Mesodermal cell (in vitro differentiated cells): ENCODE data around the gene IKZF5. TPM values are rescaled to one million over a fixed set of nuclear protein-coding genes. Genes with fewer than 3 reads are reported as not detected.
A peak's percentile ranks its signal among the peaks of the same experiment; 100 is the strongest.

Experiments used
- H3K27ac ChIP-seq: 2 replicates; pipeline ENCODE4 v1.7.0; 2013; ENCODE audit warnings: mild to moderate bottlenecking, low read depth, low read length, moderate library complexity; ENCODE audit not compliant: severe bottlenecking
- H3K36me3 ChIP-seq: 2 replicates; pipeline ENCODE4 v1.7.1; 2013; ENCODE audit warnings: mild to moderate bottlenecking, low read length, moderate library complexity; ENCODE audit not compliant: control insufficient read depth, insufficient read depth
- H3K4me1 ChIP-seq: one replicate; pipeline ENCODE4 v1.7.1; 2013; ENCODE audit warnings: mild to moderate bottlenecking, low read length; ENCODE audit not compliant: insufficient read depth, control insufficient read depth, poor library complexity, severe bottlenecking
- H3K4me3 ChIP-seq: 2 replicates; pipeline ENCODE4 v1.7.0; 2013; ENCODE audit warnings: low read length, control low read depth, mild to moderate bottlenecking; ENCODE audit not compliant: insufficient read depth, poor library complexity, severe bottlenecking; ENCODE audit errors: extremely low read depth
- H3K9me3 ChIP-seq: 2 replicates; pipeline ENCODE4 v1.7.1; 2013; ENCODE audit warnings: mild to moderate bottlenecking, low read length, moderate library complexity; ENCODE audit not compliant: control insufficient read depth
- WGBS, 2 experiments: methylation state at CpG; one replicate each; pipeline ENCODE4 v1.1.5; 2013; ENCODE audit warnings: missing lambda C conversion rate in 2 of 2; ENCODE audit not compliant: insufficient coverage in 2 of 2; 5-methylcytosine and 5-hydroxymethylcytosine counted together
- polyA plus RNA-seq, 2 experiments: library from polyadenylated mRNA; stranded (reverse); fragments of 50-300 nt; gene quantifications; one replicate each; pipeline ENCODE4 v1.2.3, GENCODE V29; 2013

The IKZF5 gene, protein sequence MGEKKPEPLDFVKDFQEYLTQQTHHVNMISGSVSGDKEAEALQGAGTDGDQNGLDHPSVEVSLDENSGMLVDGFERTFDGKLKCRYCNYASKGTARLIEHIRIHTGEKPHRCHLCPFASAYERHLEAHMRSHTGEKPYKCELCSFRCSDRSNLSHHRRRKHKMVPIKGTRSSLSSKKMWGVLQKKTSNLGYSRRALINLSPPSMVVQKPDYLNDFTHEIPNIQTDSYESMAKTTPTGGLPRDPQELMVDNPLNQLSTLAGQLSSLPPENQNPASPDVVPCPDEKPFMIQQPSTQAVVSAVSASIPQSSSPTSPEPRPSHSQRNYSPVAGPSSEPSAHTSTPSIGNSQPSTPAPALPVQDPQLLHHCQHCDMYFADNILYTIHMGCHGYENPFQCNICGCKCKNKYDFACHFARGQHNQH
- 7.1 TPM for polyA plus RNA-seq (2013, experiment 1 of 2)
- 9.1 TPM for polyA plus RNA-seq (2013, experiment 2 of 2)

DNA sequence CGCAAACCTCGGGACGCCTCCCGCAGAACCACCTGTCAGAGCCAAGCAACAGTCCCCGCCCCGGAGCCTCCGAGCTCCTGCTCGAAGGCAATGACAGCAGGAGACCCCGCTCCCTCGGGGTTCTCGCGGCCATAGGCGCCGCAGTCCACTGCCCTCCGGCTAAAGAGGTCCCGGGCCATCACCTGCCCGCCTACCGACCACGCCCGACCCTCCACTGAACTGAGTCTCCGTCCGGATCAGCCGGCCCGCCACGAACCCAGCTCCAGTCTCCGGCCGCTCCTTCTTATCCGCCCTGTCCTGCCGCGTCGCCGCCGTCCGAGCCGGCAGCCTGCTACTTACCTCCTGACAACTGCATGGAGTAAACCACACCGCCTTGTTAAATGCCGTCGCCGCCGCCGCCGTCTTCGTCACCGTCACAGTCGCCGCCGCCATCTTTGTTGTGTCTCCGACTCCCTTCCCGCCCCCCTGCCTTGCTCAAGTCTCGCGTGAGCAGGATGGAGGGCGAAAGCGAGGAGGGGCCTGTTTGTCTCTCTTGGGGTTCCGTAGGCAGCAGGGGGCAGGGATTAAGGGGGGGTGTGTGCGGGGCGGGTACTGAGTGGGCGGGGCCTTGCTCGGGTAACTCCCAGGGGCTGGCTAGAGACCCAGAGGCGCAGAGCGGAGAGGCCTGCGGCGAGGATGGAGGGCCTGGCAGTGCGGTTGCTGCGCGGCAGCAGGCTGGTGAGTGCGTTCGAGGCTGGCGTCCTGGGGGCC, at the start of gene IKZF5, which contains the start of gene ACADSB:
IKZF5 (minus strand) TSS at position 441 of the 750 bp plus-strand sequence. CDS start 10,170 bp downstream, outside the sequence.
ACADSB (plus strand) TSS at position 652 of the 750 bp plus-strand sequence; CDS start at position 676, 24 bp downstream.
- WGBS, 2 experiments = 0% methylated on average over 51 to 53 of the region's 68 CpGs
- H3K4me1 ChIP-seq = peaks cover 8% of the 10 kb centered on the region
- peaks cover 3% of the 10 kb centered on the region for H3K36me3 ChIP-seq
- no peaks in the 10 kb centered on the region for H3K9me3 ChIP-seq
- H3K27ac ChIP-seq = peak within 1 kb of the TSS; percentile 83
- peak within 1 kb of the TSS; percentile 98 for H3K4me3 ChIP-seq

DNA sequence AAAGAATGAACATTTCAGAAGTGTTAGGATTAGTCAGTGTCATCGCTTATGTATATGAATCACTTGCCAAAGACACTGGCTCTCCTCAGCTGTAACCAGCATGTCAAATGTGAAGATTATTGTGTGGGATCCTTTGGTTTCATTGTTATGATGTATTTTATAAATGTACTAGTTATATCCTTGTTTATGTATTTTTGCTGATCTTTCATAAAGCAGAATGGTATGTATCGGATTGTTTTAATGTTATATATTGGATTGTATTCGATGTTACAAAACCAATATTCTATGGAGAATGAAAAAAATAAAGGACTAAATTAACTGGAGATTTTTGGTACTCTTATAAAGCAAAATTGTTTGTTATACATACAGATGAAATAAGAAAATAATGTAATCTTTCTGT, 49.4 kb upstream of the IKZF5 start:
- Histone ChIP-seq H3K36me3 (no peaks in the 10 kb centered on the region), H3K4me3 (no peak overlapping the region), H3K4me1 (no peaks in the 10 kb centered on the region), H3K9me3 (no peaks in the 10 kb centered on the region), H3K27ac (no peak overlapping the region)
- WGBS, 2 experiments = 100% methylated on average over 1 of the region's 3 CpGs; no CpG with 5 or more reads in 1 of the 2 experiments

DNA sequence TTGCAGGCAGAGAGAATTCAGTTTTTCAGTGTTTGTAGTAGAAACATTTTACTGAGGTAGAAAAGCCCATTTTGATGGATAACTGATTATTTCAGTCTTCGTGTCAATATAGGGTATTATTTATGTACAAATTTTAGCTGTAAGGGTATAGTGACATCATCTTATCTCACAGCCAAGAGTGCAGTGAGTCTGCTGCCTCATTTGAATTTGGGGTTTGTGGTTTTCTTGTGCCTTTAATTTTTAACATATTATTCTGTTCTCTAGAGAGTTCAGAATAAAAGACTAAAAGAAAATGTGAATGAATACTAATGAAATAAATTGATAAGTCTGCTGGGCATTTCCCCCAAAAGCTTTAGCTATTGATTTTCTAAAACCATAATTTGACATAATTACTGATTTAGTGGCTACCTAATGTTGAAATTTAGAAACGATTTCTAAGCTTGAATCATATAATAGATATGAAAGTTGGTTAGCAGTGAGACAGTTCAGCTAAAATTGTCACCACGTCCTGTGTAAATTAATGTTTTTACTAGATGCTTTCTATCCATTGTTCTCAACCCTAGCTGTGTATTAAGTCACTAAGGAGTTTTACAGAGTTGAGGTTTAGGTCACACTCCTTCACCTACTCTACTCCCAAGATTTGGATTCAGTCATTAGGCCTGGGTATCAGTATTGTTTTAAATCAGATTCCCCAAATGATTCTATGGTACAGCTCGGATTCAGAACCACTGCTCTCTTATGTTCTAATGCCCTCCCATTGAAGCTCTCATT, 37.6 kb upstream of the IKZF5 start:
- no peaks in the 10 kb centered on the region for H3K36me3 ChIP-seq
- no peak overlapping the region for H3K27ac ChIP-seq
- no peaks in the 10 kb centered on the region for H3K9me3 ChIP-seq
- no peak overlapping the region for H3K4me3 ChIP-seq
- 86% methylated on average over 1 of the region's 4 CpGs; no CpG with 5 or more reads in 1 of the 2 experiments for WGBS, 2 experiments
- no peaks in the 10 kb centered on the region for H3K4me1 ChIP-seq

DNA sequence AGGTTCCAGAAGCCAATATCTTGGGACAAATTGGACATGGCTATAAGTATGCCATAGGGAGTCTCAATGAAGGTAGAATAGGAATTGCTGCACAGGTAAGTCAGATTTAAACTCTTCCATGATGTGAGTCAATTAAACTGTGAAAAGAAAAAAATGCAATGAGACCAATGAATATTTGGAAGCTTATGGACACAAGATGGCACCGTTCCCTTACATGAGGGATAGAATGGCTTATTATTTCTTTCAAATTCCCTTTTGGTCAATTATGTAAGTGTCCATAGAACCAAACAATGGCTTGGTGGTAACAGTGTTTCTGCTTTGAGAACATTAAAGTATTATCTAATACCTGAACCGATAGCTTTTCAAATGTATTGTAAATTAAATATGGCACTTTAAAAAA, 35.8 kb upstream of the IKZF5 start:
- no peak overlapping the region for H3K27ac ChIP-seq
- no peaks in the 10 kb centered on the region for H3K36me3 ChIP-seq
- no peaks in the 10 kb centered on the region for H3K9me3 ChIP-seq
- WGBS, 2 experiments = 67% methylated on average over 1 of the region's 2 CpGs; no CpG with 5 or more reads in 1 of the 2 experiments
- H3K4me1 ChIP-seq = no peaks in the 10 kb centered on the region
- H3K4me3 ChIP-seq = no peak overlapping the region

DNA sequence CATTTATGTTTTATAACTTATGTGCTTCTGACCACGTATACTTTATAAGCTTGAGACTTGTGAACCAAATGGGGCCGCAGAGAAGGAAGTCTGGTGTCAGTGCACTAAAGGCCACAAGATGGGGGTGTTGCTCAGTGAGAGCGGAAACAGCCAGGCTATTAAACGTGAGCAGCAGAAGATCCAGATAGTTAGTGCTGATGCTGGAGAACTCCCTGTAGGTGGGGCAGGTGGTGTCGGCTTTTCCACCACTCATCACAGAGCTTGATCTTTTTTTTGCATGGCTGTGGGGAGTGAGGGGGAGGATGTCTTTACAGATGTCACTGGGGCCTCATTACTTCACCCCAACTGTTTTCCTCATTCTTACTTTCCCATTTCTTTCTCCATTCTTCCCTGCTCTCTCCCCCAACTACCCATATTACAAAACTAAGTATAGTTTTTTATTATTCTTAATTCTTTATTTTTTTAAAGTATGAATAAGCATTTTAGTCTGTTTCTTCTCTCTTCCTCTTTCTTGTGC, 34.9 kb upstream of the IKZF5 start:
- Histone ChIP-seq H3K27ac (no peak overlapping the region), H3K4me1 (no peaks in the 10 kb centered on the region), H3K4me3 (no peak overlapping the region), H3K36me3 (no peaks in the 10 kb centered on the region), H3K9me3 (no peaks in the 10 kb centered on the region)
- WGBS, 2 experiments = 0 to 11% methylated on average over 3 to 4 of the region's 5 CpGs

DNA sequence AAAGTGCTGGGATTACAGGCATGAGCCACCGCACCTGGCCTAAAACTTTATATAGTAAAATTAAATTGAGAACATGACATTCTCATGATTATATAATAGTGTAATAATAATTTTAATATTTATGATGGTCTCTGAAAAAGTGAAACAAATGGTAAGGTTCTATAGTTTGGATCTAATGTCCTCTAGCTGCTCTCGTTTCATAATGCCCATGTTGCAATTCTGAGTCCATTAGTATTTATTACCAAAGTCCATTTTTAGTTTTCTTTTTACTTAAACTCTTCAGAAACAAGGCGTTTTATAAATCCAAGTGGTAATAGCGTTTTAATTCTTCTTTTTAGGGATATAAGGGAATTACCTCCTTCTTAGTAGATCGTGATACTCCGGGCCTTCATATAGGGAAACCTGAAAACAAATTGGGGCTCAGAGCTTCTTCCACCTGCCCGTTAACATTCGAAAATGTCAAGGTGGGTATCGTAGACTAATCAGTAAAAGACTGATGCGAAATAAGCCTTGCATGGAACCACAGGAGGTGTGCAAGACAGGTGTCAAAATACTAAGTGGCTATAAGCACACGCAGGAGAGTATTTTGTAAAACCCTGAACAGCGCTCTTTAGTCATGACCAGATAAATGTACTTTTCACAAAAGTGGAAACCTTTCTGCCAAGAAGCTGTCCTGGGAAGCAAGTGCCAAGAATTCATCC, 34.3 kb upstream of the IKZF5 start:
- Histone ChIP-seq H3K4me1 (no peaks in the 10 kb centered on the region), H3K9me3 (no peaks in the 10 kb centered on the region), H3K27ac (no peak overlapping the region), H3K4me3 (no peak overlapping the region), H3K36me3 (no peaks in the 10 kb centered on the region)
- 86 to 87% methylated on average over 7 to 8 of the region's 12 CpGs for WGBS, 2 experiments

DNA sequence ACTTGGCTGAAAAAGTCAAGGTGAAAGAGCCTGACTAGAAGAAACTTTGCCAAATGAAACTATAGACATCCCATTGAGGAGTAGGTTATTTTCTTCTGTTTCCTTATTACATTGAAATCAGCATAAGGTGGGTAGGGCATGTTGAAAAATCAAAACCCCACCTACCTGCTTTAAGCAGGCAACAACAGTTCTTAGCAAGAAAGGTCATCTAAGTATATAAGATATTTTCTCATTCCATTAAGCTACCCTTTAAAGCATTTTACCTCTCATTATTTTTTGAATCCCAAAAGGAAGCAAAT, 31.0 kb upstream of the IKZF5 start:
- H3K36me3 ChIP-seq = no peaks in the 10 kb centered on the region
- no peaks in the 10 kb centered on the region for H3K9me3 ChIP-seq
- no peak overlapping the region for H3K27ac ChIP-seq
- no peaks in the 10 kb centered on the region for H3K4me1 ChIP-seq
- H3K4me3 ChIP-seq = no peak overlapping the region

DNA sequence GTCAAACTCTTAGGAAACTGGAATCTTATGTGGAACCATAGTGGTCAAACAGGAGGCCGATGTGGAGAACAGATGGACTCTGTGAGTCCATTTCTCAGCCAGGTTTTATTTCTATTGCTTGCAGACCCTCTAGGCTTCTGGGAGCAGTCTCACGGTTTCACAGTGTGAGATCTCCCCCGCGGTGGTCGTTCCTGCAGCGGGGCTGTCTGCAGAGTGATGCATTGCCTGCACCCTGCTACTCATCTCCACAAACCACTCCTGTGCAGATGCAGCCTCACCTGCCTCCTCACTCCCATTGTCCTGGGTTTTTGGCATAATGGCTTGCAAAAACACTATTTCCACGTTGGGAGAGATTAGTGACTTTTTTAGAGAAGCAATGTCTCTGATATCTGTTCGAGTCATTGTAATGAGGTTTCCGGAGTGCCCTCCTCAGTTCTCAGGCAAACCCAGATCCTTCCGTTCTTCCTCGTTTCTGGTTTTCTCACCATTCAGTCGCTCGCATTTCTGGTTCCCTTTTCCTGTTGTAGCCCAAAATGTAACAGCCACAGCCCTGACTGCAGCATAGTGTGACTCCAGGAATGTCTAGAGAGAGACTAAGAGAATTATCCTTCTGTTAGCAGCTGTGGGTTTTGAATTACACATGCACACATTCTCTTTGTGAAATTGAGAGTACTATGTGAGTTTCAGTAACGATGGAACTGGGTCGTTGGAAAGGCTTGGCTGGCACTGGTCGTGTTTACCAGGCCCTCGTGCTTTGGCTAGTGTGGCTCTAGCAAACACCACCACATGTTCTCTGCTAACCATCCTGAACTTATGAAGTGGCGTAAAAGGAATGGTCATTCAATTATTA, 30.4 kb upstream of the IKZF5 start:
- no peaks in the 10 kb centered on the region for H3K36me3 ChIP-seq
- H3K9me3 ChIP-seq = no peaks in the 10 kb centered on the region
- no peak overlapping the region for H3K27ac ChIP-seq
- H3K4me3 ChIP-seq = no peak overlapping the region
- H3K4me1 ChIP-seq = no peaks in the 10 kb centered on the region
- 69 to 72% methylated on average over 13 to 14 of the region's 18 CpGs for WGBS, 2 experiments

DNA sequence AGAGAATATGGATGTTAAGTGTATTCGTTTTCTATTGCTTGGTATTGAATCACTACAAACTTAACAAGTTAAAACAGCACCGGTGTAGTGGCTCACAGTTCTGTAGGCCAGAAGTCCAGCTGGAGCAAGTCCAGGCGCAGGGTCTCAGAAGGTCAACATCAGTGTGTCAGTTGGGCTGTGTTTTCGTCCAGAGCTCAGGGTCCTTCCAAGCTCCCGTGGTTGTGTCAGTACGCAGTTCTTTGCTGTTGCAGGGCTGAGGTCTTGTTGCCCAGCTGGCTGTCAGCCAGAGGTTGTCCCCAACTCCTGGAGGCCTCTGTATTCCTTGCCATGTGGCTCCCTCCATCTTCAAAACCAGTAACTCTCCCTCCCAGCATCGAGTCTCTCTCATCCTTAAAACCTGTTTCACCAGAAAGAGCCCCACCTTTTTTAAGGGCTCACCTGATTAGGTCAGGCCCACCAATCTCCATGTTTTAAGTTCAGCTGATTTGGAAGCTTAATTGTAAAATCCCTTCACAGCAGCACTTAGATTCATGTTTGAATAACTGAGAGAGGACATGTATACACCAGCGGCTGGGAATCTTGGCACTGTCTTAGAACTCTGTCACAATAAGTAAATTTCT, 27.0 kb upstream of the IKZF5 start:
- WGBS, 2 experiments = 89 to 98% methylated on average over 5 to 6 of the region's 8 CpGs
- H3K4me3 ChIP-seq = no peak overlapping the region
- no peaks in the 10 kb centered on the region for H3K9me3 ChIP-seq
- H3K4me1 ChIP-seq = no peaks in the 10 kb centered on the region
- H3K36me3 ChIP-seq = no peaks in the 10 kb centered on the region
- H3K27ac ChIP-seq = no peak overlapping the region
